GM21825 (cell line): ENCODE measurements around the gene C1orf115.
"Not testable (repeated sequence)": the region's sequence is repeated elsewhere in the genome, so short reads cannot be mapped to it uniquely, and the experiment has no call there.

ENCODE experiments used
- ATAC-seq: cut with Tn5 transposase; IDR thresholded peaks from one replicate; pipeline ENCODE4 v1.9.1; 2021; ENCODE audit warnings: mild to moderate bottlenecking, moderate library complexity; ENCODE audit not compliant: unreplicated experiment

C1orf115 gene

DNA sequence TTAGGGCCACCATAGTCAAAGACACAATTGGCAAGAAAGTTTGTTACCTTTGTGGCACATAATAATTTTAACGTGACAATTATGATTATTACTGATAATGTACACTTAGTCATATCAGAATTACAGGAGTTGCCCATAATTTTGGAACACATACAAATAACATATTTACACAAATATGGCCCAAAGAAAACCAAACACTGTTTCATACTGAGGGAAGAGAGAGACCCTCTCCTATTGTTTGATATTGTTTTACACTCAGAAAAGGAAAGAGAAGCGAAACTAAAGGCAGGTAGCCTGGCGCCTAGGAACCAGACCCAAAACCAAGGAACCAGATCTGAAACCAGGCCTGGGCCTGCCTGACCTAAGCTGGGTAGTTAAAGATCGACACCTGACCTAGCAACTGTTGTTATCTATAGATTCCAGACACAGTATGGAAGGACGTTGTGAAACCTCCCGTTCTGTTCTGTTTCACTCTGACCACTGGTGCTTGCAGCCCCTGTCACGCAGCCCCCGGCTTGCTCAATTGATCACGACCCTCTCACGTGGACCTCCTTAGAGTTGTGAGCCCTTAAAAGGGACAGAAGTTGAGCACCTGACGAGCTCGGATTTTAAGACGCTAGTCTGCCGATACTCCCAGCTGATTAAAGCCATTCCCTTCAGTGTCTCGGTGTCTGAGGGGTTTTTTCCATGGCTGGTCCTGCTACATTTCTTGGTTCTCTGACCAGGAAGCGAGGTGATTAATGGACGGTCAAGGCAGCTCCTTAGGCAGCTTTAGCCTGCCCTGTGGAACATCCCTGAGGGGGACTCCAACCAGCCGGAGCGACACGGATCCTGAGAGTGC lies 27.9 kb downstream of the C1orf115 start:
- ATAC-seq = no peak

DNA sequence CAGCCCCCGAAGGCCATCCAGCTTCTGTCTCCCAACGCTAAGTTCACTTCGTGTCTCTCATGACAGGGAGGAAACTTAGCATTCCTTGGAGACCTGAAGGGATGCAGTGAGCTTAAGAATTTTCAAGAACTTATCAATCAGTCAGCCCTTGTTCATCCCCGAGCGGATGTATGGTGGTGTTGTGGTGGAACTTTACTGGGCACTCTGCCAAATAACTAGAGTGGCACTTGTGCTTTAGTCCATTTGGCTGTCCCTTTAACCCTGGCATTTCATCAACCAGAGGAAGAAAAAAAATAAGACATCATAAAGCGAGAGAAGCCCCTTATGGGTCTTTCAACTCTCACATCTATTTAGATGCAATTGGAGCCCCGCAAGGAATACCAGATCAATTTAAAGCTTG lies 31.1 kb downstream of the C1orf115 start:
- ATAC-seq = not testable (repeated sequence)

DNA sequence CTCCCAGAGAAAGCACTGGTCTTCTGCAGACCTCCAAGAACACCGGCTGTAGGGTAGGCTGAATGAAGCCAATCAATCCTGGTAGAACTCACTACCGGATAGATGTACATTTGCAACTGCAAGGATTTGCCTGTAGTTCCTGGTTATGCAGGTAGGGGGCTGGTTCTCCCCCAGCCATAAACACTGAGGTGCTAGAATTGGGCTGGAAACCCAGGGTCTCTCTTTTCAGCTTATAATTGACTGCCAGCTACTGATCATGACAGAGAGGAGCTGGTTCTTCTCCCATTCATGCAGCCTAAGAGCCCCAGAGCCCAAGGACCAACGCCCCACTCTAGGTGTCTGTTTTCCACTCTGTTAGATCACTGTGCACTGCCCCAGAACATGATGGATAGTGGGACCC lies 36.5 kb downstream of the C1orf115 start:
- no peak for ATAC-seq

DNA sequence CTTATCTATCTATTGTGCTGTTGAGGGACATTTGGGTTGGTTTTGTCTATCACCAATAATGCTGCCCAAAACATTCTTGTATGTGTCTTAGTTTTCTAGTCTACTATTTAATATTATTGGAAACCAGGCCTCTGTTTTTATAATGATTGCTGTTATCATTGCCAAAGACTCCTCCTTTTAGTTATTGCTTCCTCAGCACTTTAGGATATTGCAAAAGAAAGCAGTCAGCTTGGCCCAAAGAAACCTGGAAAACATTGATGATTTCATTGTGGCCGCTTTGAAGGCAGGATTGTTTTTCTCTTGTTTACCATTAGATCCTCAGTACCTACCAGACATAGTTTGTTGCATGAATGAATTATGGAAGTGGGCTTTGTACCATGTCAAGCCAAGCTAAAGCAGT lies 37.4 kb downstream of the C1orf115 start:
- no peak for ATAC-seq

DNA sequence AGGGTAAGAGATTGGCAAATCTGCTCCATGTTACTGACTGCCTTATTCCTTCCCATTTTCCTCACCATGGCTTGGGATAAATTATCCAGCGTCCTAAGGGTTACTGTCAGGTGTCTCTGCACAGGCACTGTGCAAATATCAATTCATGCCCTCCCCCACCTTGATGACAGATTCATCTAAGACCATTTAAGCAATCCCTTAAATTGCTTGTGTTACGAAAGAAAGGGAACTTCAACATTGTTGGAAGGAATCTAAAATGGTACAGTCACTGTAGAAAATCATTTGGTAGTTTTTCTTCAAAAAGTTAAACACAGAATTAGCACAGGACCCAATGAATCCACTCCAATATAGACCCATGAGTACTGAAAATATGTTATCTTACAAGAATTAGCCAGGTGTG lies 40.3 kb downstream of the C1orf115 start:
- ATAC-seq = no peak

DNA sequence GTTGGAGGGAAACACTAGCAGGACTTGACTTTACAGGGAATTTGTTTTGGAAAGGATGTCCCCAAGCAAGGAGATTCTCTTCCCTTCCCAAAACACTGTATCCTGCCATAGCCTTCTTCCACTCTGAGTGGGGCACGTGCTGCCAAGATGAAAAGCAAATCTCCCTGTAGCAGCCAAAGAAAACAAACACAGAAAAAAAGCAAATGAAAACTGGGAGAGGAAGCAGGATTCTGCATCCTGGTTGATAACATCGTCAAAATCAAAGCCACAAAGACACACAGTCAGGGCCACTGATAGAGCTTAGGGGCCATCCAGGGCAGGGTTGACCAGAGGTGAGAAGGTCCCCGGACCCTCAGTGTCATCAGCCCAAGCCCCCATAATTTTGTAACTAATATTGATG lies 42.0 kb downstream of the C1orf115 start:
- ATAC-seq = no peak

DNA sequence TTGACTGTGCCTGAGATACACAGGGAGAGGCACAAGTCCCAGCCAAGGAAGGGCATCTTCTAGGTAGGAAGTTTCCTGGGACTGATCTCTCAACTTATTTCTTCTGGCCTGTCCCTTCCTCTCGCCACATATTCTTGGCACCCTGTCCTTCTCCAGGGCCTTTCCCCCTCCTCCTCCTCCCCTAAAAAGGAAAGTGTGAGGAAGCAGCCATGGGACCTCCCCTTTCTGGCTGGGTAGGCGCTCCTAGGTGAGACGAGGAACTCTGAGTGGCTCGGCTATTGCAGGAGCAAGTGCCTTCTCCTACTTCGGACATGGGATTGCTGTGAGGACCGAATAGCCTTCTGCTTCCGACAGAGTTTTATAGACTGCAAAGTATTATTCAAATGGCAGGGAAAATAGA lies 42.5 kb downstream of the C1orf115 start:
- ATAC-seq = no peak

DNA sequence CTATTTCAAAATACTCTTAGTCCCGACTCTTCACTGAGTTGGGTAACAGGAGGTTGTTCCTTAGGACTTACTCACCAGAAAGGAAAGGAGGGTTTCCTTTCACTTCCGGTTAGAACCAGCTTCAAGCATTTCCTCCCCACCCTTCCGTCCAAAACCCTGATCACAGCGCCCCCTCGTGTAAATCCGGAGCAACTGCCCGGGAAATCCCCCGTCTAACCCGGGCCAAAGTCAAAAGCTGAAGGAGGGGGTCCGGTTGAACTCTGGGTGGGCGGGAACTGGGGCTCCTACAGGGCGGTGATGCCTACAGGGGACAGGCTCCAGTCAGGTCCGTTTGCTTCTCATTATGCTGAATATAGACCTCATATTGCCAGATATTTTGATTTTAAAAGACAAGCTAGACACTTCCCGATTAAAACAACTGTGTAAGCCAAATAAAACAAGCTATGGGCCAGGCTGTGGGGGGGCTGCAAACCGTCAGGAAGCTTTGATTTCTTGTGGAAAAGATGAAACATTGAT lies 43.0 kb downstream of the C1orf115 start:
- ATAC-seq = peak; percentile 95

DNA sequence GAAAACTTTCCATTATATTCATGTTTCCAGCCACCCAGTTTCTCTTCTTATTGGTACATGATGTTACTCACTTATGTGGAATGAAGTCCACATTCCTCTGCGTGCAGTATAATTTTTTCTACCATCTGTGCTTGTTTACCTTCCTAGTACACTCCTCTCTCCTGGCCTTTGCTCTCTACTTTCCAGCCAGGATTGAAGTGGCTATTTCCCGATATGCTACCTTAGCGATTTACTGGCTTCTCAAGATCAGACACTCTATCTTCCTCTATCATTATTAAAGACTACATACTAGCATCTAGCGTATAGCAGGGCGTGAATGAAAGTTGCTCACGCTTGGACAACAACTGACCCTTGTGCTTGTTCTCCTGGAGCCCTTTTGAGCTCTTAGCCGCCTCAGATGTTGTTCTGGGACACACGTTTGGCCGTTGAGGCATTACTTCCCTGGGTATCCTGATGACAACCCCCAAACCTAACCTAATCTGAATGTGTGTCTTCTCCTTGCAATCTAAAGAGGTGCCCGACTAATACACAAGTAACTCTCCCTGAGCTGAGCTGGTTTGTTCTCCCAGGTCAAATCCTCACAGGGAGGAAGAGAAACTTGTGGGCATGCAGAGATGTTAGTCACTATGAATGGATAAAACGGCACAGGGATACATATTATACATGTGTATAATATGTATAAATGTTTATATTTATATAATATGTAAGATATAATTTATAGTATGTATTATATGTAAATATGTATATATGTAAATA lies 44.6 kb downstream of the C1orf115 start:
- ATAC-seq = no peak

DNA sequence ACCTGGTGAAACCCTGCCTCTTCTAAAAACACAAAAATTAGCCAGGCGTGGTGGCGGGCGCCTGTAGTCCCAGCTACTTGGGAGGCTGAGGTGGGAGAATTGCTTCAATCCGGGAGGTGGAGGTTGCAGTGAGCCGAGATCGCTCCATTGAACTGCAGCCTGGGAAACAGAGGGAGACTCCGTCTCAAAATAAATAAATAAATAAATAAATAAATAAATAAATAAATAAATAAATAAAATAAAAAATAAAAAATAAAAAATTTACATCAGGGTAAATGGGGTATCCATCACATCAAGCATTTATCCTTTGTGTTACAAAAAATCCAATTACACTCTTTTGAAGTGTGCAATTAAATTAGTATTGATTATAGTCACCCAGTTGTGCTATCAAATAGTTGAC lies 46.1 kb downstream of the C1orf115 start:
- ATAC-seq = not testable (repeated sequence)

DNA sequence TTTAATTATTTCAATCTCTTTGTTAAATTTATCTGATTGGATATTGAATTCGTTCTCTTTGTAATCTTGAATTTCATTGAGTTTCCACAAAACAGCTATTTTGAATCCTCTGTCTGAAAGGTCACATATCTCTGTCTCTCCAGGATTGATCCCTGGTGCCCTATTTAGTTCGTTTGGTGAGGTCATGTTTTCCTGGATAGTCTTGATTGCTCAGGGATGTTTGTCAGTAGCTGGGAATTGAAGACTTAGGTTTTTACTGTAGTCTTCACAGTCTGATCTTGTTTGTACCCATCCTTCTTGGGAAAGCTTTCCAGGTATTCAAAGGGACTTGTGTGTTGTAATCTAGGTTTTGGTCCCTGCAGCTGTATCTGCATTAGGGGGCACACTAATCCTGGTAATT lies 51.2 kb downstream of the C1orf115 start:
- ATAC-seq = no peak

DNA sequence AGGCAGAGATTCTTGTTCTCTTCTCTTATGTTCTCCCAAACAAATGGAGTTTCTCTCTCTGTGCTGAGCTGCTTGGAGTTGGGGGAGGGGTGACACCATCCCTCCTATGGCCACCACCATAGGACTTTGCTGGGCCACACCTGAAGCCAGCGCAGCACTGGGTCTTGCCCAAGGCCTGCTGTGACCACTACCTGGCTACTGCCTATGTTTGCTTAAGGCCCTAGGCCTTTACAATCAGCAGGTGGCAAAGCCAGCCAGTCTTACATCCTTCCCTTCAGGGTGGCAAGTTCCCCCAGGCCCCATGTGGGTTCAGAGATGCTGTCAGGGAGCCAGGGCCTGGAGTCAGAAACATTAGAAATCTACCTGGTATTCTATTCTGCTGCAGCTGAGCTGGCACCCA lies 51.7 kb downstream of the C1orf115 start:
- ATAC-seq = no peak

DNA sequence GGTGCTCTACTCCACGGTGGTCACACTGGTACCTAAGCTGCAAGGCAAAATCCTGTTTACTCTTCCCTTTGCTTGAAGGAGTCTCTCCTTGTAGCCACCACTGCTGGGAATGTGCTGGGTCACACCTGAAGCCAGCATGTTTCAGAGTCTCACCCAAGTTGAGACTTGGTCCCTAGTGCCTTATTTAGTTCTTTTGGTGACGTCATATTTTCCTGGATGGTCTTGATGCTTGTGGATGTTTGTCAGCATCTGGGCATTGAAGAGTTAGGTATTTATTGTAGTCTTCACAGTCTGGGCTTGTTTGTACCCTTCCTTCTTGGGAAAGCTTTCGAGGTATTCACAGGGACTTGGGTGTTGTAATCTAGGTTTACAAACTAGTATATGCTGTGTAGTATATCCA lies 52.4 kb downstream of the C1orf115 start:
- ATAC-seq = no peak

DNA sequence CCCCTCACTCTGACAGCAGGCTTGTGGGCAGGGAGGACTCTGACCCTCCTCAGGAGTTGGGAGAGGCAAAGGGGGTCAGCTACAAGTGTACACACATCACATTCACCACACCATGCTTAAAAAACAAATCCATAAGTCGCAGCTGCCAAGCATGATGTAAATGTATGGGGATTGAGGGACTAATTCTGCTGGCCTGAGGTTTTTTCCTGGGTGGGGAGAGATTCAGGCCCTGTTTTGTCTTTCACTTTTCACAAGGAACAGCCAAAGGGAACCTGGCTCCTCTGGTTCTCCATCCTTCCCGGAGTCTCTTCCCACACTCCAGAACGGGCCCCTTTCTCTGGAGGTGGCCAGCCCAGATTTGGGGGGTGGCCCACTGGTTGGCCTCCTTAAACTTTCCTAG lies 56.7 kb downstream of the C1orf115 start:
- no peak for ATAC-seq

DNA sequence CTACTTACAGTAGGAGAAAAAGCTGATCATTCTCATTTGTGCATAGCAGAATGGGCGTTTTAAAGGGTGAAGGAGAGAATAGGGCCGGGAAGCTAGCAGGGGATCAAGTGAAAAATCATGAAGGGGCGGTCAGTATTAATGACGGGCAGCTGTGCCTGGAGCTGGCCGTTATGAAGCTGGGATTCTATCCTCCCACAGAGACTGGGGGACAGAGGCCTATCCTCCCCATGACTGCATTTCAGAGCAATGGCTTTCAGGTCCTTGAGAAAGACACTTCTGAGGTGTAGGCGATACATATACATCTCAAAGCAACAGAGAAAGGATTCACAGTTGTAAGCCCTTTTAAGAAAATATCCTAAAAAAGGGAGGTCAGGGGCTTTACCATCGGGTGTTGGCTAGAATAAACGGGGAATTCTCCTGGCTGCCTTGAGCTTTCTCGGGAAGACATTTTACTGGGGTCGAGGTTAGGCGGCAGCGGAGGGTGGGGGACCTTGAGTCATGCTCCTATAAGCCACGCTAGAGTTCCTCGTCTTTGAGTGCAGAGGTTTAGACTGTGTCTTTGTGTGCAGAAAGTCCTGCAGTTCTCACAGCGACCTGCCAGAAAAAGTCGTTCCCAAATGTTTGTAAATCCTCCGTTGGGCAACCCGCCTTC lies 57.4 kb downstream of the C1orf115 start:
- peak; percentile 13 for ATAC-seq

DNA sequence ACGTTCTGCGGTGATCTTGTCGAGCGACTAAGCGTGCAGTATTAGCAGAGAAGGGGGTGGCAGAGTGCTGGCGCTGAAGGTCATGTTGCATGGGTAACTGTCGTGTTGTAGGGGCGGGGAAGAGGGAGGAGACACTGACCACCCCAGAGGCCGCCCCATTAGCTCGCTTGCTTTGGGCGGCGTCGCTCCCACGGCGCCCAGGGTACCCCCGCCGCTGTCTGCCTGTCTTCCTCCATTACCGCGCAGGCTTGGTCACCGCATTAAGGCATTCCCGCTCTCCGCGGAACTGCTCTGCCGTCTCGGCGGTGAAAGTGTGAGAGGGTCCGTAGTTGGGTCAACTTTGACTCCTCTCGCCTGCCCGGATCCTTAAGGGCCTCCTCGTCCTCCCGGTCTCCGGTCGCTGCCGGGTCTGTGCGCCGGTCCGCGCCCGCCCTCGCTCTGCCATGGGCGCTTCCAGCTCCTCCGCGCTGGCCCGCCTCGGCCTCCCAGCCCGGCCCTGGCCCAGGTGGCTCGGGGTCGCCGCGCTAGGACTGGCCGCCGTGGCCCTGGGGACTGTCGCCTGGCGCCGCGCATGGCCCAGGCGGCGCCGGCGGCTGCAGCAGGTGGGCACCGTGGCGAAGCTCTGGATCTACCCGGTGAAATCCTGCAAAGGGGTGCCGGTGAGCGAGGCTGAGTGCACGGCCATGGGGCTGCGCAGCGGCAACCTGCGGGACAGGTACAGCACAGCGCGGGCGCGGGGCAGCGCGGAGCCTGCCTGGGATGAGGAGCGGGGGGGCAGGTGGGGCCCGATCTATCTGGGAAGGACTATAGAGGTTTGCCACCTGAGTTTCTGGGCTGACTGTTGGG lies 58.1 kb downstream of the C1orf115 start, which contains the start of gene MTARC2:
MTARC2 (plus strand) TSS at position 234 of the 846 bp plus-strand sequence; CDS start at position 444, 210 bp downstream.
- peak; percentile 92 for ATAC-seq
